Glutamatergic neuron (in vitro differentiated cells): ENCODE data around the gene TAF1B. TPM values are rescaled to one million over a fixed set of nuclear protein-coding genes. Genes with fewer than 3 reads are reported as not detected.

Source experiments
- DNase-seq: peaks from one replicate; pipeline ENCODE4 v3.0.0; 2022
- H3K27ac Mint-ChIP-seq: one replicate; pipeline ENCODE4 v1.8.0; 2020; ENCODE audit warnings: mild to moderate bottlenecking, mixed read lengths, inconsistent platforms; ENCODE audit not compliant: unreplicated experiment
- H3K27me3 Mint-ChIP-seq: one replicate; pipeline ENCODE4 v1.8.0; 2020; ENCODE audit warnings: mild to moderate bottlenecking, moderate library complexity, mixed read lengths, inconsistent platforms; ENCODE audit not compliant: unreplicated experiment
- H3K36me3 Mint-ChIP-seq: one replicate; pipeline ENCODE4 v1.8.0; 2020; ENCODE audit warnings: mild to moderate bottlenecking, mixed read lengths, inconsistent platforms; ENCODE audit not compliant: unreplicated experiment
- H3K4me1 Mint-ChIP-seq: one replicate; pipeline ENCODE4 v1.8.0; 2020; ENCODE audit warnings: mild to moderate bottlenecking, low read depth, mixed read lengths, inconsistent platforms; ENCODE audit not compliant: unreplicated experiment
- H3K4me3 Mint-ChIP-seq: one replicate; pipeline ENCODE4 v1.8.0; 2020; ENCODE audit warnings: mild to moderate bottlenecking, mixed read lengths, inconsistent platforms; ENCODE audit not compliant: unreplicated experiment
- H3K9me3 Mint-ChIP-seq: one replicate; pipeline ENCODE4 v1.8.0; 2020; ENCODE audit warnings: mild to moderate bottlenecking, moderate library complexity, mixed read lengths, inconsistent platforms; ENCODE audit not compliant: unreplicated experiment
- total RNA-seq: library from RNA; stranded (reverse); fragmentation: NEBNext Ultra II Directional; extraction: Animal tissue kit (Norgen Biotek cat#: 25700); gene quantifications from one replicate; pipeline ENCODE4 v1.2.1, GENCODE V29; 2021; ENCODE audit not compliant: unreplicated experiment
- TF ChIP-seq, protein P1 (sequence below): fragments of 200-600 bp; sonication (generic); IDR thresholded peaks from one replicate; pipeline ENCODE4 v1.5.0; 2021; ENCODE audit not compliant: partially characterized antibody, unreplicated experiment

The TAF1B gene
- total RNA-seq, 1 donor from 2014 or later, result 16.7 TPM

DNA sequence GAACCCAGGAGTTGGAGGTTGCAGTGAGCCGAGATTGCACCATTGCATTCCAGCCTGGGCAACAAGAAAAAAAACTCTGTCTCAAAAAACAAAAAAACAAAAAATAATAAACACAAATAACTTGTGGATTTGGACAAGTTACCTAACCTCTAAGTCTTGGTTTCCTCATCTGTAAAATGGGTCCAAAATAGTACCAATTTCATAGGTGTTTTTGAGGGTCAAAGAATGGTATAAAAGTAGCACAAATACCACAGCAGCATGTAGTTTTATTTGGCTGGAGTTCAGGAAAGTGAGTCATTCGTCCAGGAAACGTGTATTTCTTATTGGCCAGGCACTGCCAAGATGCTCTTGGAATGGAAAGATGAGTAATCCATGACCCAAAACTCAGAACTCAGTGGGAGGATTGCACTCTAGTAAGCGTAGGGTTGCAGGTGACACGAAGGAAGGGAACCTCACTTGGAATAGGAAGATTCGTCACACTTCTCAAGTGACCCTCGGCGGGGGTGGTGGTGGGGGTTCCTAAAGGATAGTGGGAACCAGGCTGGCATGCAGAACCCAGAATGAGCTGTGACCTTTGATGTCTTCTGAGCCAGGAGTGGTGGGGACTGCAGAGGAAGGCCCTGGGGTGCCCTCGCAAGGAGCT, 132.7 kb downstream of the TAF1B start:
- Mint-ChIP-seq H3K27ac (no peak overlapping the region), H3K9me3 (peaks cover 2% of the 10 kb centered on the region), H3K4me3 (no peak overlapping the region), H3K4me1 (peaks cover 7% of the 10 kb centered on the region), H3K36me3 (no peaks in the 10 kb centered on the region), H3K27me3 (no peaks in the 10 kb centered on the region)
- TF ChIP-seq, protein P1, sequence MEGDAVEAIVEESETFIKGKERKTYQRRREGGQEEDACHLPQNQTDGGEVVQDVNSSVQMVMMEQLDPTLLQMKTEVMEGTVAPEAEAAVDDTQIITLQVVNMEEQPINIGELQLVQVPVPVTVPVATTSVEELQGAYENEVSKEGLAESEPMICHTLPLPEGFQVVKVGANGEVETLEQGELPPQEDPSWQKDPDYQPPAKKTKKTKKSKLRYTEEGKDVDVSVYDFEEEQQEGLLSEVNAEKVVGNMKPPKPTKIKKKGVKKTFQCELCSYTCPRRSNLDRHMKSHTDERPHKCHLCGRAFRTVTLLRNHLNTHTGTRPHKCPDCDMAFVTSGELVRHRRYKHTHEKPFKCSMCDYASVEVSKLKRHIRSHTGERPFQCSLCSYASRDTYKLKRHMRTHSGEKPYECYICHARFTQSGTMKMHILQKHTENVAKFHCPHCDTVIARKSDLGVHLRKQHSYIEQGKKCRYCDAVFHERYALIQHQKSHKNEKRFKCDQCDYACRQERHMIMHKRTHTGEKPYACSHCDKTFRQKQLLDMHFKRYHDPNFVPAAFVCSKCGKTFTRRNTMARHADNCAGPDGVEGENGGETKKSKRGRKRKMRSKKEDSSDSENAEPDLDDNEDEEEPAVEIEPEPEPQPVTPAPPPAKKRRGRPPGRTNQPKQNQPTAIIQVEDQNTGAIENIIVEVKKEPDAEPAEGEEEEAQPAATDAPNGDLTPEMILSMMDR, result no peak
- DNase-seq, result no peak

DNA sequence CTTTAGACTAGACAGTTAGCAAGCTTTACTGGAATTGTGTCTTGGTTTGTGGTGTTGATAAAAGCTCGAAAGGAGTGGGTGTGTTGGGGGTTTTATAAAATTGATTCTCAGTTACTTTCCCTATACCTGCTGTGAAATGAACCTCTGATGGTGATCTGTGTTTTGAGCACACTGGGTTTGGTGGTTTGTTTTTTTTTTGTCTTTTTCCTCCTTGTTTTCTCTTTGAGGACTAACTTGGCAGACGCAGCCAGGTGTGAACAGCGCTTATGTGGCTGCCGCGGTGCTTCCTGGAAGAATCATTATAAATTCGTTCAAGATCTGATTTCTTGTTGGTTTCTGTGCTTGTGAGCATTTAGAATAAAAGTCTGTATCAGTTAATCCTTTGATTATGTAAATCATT, 136.7 kb downstream of the TAF1B start:
- TF ChIP-seq, protein P1, result no peak
- H3K9me3 Mint-ChIP-seq, result no peaks in the 10 kb centered on the region
- H3K4me1 Mint-ChIP-seq, result peaks cover 6% of the 10 kb centered on the region
- no peaks in the 10 kb centered on the region for H3K27me3 Mint-ChIP-seq
- H3K27ac Mint-ChIP-seq, result no peak overlapping the region
- H3K36me3 Mint-ChIP-seq, result no peaks in the 10 kb centered on the region
- H3K4me3 Mint-ChIP-seq, result no peak overlapping the region
- no peak for DNase-seq

DNA sequence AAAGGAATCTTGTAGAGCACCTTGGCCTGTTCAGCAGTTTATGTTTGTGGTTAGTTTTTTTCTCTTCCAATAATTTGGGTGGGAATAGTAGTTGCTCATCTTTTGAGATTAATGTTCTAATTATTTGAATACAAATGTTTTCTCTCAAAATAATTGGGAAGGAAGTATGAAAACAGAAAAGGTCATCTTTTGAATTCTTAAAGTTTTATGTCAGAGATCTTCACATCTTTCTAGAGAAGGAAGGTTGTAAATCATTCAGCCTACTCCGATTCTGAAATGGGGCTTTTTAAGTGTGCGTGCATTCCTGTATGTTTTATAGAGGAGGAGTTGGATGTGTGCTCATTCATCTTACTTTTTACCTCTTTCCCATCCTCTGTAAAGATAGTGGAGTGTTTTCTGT, 137.2 kb downstream of the TAF1B start:
- peaks cover 6% of the 10 kb centered on the region for H3K4me1 Mint-ChIP-seq
- TF ChIP-seq, protein P1, result no peak
- H3K27me3 Mint-ChIP-seq, result no peaks in the 10 kb centered on the region
- no peaks in the 10 kb centered on the region for H3K36me3 Mint-ChIP-seq
- DNase-seq, result no peak
- H3K9me3 Mint-ChIP-seq, result no peaks in the 10 kb centered on the region
- no peak overlapping the region for H3K27ac Mint-ChIP-seq
- no peak overlapping the region for H3K4me3 Mint-ChIP-seq

DNA sequence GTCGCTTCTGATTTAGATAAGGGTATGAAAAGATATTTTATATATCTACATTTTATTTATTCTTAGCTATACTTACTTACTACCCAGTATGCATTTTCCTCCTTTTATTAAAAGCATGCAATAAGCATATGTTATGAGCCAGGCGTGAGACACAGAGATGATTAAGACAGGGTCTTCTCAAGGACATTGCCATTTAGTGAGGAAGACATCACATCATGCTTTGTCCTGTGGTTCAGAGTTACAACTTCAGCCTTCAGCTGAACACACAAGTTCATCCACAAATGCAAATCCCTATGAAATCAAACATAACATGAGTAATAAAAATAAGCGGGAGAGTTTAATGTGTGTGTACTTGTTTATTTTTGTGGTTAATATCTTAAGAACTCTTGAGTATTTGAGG, 138.4 kb downstream of the TAF1B start:
- no peak for DNase-seq
- peaks cover 6% of the 10 kb centered on the region for H3K4me1 Mint-ChIP-seq
- TF ChIP-seq, protein P1, result no peak
- H3K36me3 Mint-ChIP-seq, result no peaks in the 10 kb centered on the region
- H3K27me3 Mint-ChIP-seq, result no peaks in the 10 kb centered on the region
- no peak overlapping the region for H3K27ac Mint-ChIP-seq
- H3K4me3 Mint-ChIP-seq, result no peak overlapping the region
- no peaks in the 10 kb centered on the region for H3K9me3 Mint-ChIP-seq

DNA sequence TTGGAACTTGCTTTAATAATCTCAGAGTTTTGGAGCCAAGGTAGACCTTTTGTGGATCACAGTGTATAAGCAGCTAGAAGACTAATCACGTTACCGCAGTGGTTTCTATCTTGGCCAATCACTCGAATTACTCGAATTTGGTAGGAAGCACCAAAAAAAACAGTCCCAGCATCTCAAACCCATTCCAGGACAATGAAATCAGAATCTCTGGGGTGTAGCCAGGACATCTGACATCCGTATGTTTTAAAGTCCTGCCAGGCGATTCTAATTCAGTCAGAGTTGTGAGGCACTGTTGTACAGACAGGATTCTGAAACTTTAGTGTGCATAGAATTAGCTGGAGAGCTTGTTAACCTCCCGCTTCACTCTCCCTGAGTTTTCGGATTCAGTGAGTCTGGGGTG, 139.0 kb downstream of the TAF1B start:
- Mint-ChIP-seq H3K27me3 (no peaks in the 10 kb centered on the region), H3K4me1 (peaks cover 6% of the 10 kb centered on the region), H3K4me3 (no peak overlapping the region), H3K36me3 (no peaks in the 10 kb centered on the region), H3K27ac (no peak overlapping the region), H3K9me3 (no peaks in the 10 kb centered on the region)
- TF ChIP-seq, protein P1, result no peak
- no peak for DNase-seq
